GM18508 (cell line): ENCODE data around the gene TRAF3IP1.
"Not testable (repeated sequence)": the region's sequence is repeated elsewhere in the genome, so short reads cannot be mapped to it uniquely, and the experiment has no call there.

ENCODE experiments used
- ATAC-seq: cut with Tn5 transposase; IDR thresholded peaks from one replicate; pipeline ENCODE4 v1.9.1; 2021; ENCODE audit warnings: moderate number of reproducible peaks; ENCODE audit not compliant: insufficient read depth, unreplicated experiment

Gene TRAF3IP1, protein sequence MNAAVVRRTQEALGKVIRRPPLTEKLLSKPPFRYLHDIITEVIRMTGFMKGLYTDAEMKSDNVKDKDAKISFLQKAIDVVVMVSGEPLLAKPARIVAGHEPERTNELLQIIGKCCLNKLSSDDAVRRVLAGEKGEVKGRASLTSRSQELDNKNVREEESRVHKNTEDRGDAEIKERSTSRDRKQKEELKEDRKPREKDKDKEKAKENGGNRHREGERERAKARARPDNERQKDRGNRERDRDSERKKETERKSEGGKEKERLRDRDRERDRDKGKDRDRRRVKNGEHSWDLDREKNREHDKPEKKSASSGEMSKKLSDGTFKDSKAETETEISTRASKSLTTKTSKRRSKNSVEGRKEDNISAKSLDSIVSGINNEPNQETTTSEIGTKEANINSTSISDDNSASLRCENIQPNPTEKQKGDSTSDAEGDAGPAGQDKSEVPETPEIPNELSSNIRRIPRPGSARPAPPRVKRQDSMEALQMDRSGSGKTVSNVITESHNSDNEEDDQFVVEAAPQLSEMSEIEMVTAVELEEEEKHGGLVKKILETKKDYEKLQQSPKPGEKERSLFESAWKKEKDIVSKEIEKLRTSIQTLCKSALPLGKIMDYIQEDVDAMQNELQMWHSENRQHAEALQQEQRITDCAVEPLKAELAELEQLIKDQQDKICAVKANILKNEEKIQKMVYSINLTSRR

DNA sequence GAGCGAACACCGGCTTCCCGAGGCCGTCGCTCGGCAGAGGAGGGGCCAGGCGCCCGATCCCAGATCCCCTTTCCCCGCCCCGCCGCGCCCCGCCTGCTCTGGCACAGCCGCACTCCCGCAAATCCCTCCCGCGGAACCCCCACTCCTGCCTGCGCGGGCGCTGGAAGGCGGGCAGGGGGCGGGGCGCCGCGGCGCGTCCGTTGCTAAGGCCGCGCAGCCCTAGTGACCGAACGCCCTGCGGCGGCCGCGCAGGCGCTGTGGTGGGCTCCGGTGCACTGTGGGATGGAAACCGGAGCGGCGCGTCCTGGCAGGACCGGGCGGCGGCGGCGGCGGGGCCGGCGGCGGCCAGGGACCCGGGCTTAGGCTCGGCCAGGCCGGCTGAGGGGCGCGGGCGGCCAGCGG, at the start of gene TRAF3IP1:
Gene TRAF3IP1 (plus strand): TSS at position 273 of the 402 bp plus-strand sequence. CDS start 145 bp downstream, outside the sequence.
- no peak for ATAC-seq

- ATAC-seq: no peak
Observed at GRCh38 chr2:238270606-238271005, 49.7 kb upstream of the TRAF3IP1 start.

DNA sequence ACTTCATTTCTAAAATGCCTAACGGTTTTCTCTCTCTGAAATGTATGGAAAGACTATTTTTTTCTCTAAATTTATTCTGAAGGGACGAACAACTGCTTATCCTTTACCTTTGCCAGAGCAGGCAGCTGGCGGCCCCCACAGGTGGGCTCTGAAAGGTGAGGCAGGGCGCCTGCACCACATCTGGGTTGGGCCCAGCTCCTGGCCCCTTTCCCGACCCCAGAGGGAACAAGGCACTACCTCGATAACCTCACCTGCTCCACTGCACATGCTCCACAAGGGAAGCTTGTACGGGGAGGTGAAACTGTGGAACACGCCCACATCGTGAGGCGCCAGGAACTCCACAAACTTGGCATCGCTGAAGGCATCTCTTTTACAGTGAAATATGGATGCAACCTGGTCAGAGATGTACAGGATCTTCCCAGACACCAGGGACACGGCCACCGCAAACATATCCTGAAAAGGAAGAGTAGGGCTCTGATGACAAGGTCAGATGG, 49.2 kb upstream of the TRAF3IP1 start:
- no peak for ATAC-seq

DNA sequence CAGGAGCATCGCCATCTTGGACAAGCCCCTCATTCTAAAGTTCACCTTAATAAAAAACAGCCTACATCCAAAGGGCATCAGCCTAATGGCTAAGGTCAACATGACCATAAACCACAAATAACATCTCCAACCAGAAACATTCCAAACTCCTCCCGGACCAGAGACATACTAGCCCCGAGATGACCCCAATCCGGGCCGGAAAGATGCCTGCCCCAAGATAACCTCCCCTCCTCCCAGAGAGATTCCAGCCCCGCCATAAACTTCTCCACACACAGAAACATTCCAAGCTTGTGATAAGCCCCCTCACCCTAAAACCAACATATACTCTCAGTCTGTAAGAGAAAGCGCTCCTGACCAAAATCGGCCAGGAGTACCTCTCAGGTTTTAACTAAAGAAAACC, 48.6 kb upstream of the TRAF3IP1 start:
- not testable (repeated sequence) for ATAC-seq

DNA sequence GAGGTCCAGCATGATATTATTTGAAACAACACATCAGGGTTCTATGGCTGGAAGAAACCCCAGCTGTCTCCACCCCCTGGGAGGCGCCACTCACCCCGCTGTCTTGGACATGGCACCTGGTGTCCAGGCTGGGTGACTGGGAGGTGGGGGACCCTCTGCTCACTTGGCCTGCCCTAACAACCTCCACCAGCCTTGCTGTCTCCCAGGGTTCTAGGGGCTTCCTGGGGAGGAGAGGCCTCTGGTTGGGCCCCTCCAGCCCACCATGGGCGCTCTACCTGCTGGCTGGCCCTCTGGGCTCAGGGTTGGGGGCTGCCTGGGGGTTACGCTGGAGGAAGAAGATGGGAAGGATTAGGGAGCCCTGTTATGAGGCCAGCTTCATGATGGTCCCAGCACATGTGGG, 48.2 kb upstream of the TRAF3IP1 start:
- ATAC-seq: no peak

DNA sequence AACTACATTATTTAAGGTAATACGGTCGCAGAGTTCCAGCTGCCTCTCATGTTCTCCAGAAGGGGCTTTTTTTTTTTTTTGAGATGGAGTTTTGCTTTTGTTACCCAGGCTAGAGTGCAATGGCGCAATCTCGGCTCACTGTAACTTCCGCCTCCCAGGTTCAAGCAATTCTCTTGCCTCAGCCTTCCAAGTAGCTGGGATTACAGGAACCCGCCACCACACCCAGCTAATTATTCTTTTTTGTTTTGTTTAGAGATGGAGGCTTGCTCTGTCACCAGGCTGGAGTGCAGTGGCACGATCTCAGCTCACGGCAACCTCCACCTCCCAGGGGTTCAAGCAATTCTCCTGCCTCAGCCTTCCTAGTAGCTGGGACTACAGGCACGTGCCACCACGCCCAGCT, 46.9 kb upstream of the TRAF3IP1 start:
- ATAC-seq: not testable (repeated sequence)

DNA sequence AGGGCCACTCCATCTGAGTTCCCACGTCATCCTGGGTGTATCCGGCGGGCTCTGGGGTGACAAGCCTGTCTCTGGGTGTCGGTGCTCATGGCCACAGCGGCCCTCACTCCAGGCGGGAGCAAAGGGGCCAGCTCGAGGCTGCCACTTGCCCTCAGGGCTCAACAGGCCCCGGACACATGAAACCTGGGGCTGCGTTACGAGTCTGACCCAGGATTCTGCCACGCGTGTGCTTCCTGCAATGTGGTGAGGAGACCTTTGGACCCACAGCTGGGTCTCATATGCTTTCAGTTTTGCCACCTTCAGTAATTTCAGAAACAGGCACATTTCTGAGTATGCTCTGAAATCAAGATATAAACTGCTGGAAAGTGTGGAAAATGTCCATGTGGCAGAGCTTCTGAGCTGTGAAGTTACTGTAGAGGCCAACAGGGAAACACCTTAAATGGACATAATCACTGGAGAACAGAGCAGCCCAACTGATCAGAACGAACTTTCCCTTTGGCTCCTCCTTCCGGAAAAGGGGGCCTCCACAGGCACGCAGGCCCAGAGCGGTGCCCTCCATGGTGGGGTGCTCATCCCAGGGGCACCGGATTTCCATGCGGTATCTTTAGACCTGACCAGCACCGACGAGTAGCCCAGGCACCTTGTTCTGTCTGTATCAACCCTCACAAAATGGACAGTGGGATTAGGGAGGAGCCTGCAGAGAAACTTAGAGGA, 46.0 kb upstream of the TRAF3IP1 start:
- no peak for ATAC-seq

DNA sequence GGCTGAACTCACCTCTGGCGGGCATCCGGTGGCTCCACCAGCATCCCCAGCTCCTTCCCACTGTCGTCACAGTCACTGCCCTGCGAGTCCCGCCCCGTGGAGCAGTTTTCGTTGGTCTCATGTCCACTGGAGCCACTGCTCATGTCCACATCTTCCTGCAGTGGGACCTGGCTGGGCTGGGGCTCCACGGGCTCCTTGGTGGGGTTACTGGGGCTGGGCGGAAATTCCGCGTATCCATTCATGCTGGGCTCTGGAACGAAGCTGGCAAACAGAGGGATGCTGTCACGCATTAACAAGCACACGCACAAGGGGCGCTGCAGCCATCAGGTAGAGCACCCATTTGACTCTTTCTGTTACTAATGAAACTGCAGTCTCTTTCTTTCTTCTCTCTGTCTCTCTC, 42.6 kb upstream of the TRAF3IP1 start:
- ATAC-seq: no peak

DNA sequence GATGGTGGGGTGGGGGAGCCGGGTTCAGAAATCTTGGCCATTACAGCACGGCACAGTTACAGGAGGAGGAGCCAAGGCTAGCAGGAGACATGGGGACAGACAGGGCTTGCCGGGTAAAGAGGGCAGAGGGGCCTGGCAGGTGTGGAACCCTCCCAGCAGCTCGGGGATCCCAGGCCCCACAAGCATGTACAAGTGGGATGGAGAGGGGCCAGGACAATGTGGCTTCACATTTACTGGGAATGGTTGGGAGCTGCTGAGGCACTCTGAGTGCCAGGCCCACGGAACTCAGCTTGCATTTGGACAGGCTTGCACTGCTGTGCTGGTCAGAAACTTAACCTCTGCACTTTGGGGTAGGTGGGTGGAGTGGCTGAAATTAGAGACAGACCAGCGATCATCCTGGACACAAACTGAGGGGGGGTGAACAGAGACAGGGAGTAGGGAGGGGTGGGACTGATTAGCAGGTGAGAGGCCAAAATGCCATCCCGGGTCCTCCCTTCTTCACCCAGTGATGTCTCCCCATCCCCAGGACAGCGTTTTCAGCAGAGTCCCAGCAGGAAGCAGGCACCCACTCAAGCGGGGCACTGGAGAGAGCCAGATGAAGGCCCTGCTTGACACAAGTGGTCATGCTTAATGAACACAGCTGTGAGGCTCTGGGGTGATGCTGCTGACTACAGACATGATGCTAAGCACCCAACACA, 41.5 kb upstream of the TRAF3IP1 start:
- no peak for ATAC-seq

GRCh38 chr2:238279324-238279682, 41.0 kb upstream of the TRAF3IP1 start:
- no peak for ATAC-seq

GRCh38 chr2:238280083-238280825, 40.1 kb upstream of the TRAF3IP1 start:
- no peak for ATAC-seq

GRCh38 chr2:238281826-238282480, 38.4 kb upstream of the TRAF3IP1 start:
- no peak for ATAC-seq

- no peak for ATAC-seq
Observed at GRCh38 chr2:238282861-238283738, 37.2 kb upstream of the TRAF3IP1 start.

DNA sequence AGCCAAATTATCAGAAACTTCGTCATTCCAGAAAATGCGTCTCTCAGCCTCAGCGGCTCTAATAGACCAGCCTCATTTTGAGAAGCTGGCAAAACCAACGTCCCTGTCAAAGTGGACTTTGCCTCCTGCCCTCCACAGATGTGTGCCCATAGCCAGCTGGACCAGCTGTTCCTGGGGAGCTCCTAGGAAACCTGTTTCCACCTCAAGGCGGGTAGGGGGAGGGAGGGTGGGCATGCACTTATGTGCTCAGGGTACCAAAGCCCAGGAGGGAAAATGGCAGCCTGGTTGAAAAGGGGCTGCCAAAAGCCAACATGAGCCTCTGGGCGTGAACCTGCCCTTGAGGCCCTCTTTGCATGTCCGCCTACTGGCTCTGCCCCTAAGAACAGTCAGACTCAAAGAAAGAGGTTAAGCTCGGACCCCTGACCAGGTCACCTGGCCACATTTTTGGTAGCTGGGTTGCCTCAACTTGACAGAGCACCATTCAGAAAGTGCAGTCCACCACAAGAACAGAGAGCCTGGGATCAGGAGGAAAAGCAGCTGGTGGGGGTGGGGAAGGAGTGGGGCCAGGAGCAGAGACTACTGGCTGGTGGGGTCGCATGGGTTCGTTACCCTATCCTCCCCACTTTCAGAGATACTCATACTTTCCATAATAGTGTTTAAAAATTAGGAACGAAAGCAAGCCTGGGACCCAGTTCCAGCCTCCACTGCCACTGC, 35.4 kb upstream of the TRAF3IP1 start:
- no peak for ATAC-seq

GRCh38 chr2:238285653-238286082, 34.6 kb upstream of the TRAF3IP1 start:
- no peak for ATAC-seq

- ATAC-seq: no peak
Observed at GRCh38 chr2:238286095-238286494, 34.2 kb upstream of the TRAF3IP1 start.

GRCh38 chr2:238286551-238286950, 33.8 kb upstream of the TRAF3IP1 start:
- ATAC-seq: no peak
